GM23338 (cell line): Measurements from ENCODE around the gene ZDHHC13. TPM values are rescaled to one million over a fixed set of nuclear protein-coding genes. Genes with fewer than 3 reads are reported as not detected.

Experiments
- ATAC-seq: fragments of 200-7000 bp; cut with Tn5 transposase; 3 replicates; pipeline ENCODE4 v1.9.1; 2020
- DNase-seq: peaks from one replicate; pipeline ENCODE4 v3.0.0-alpha.2; 2015; ENCODE audit warnings: low spot score
- H2AFZ ChIP-seq: fragments of 200-600 bp; sonication (generic); 2 replicates; pipeline ENCODE4 v1.8.0; 2016; ENCODE audit warnings: antibody characterized with exemption, mild to moderate bottlenecking, moderate library complexity
- H3F3A ChIP-seq: fragments of 200-600 bp; sonication (generic); replicated peaks from 2 replicates; pipeline ENCODE4 v1.8.0; 2017; ENCODE audit warnings: antibody characterized with exemption, mixed run types, low read depth
- H3K27ac ChIP-seq: fragments of 200-600 bp; sonication (generic); 2 replicates; pipeline ENCODE4 v1.6.1; 2016; ENCODE audit warnings: low read depth
- H3K27me3 ChIP-seq: fragments of 200-600 bp; sonication (generic); 2 replicates; pipeline ENCODE4 v1.8.0; 2016; ENCODE audit warnings: mild to moderate bottlenecking, mixed run types, moderate library complexity; ENCODE audit not compliant: insufficient read depth
- H3K36me3 ChIP-seq: fragments of 200-600 bp; sonication (generic); 2 replicates; pipeline ENCODE4 v1.8.0; 2016; ENCODE audit warnings: mild to moderate bottlenecking; ENCODE audit not compliant: insufficient read depth
- H3K4me1 ChIP-seq: fragments of 200-600 bp; sonication (generic); 2 replicates; pipeline ENCODE4 v1.8.0; 2016; ENCODE audit warnings: mild to moderate bottlenecking, moderate library complexity; ENCODE audit not compliant: insufficient read depth
- H3K4me2 ChIP-seq: fragments of 200-600 bp; sonication (generic); 2 replicates; pipeline ENCODE4 v1.7.1; 2017; ENCODE audit warnings: mixed run types
- H3K4me3 ChIP-seq: fragments of 200-600 bp; sonication (generic); 2 replicates; pipeline ENCODE4 v1.6.1; 2016; ENCODE audit warnings: mixed run types
- H3K79me2 ChIP-seq: fragments of 200-600 bp; sonication (generic); replicated peaks from 2 replicates; pipeline ENCODE4 v1.8.0; 2017; ENCODE audit warnings: mild to moderate bottlenecking; ENCODE audit not compliant: insufficient read depth
- H3K9me2 ChIP-seq: fragments of 200-600 bp; sonication (generic); 2 replicates; pipeline ENCODE4 v1.8.0; 2017; ENCODE audit not compliant: insufficient read depth
- H4K20me1 ChIP-seq: fragments of 200-600 bp; sonication (generic); replicated peaks from 2 replicates; pipeline ENCODE4 v1.8.0; 2017; ENCODE audit warnings: mild to moderate bottlenecking; ENCODE audit not compliant: insufficient read depth
- H3K27ac Mint-ChIP-seq: 2 replicates; pipeline ENCODE4 v1.8.0; 2020; ENCODE audit warnings: inconsistent platforms, mild to moderate bottlenecking, moderate library complexity, mixed read lengths
- H3K27me3 Mint-ChIP-seq: 3 replicates; pipeline ENCODE4 v1.8.0; 2022; ENCODE audit warnings: low read depth, mild to moderate bottlenecking, moderate library complexity, mixed read lengths, inconsistent platforms; ENCODE audit not compliant: insufficient read depth, poor library complexity
- H3K36me3 Mint-ChIP-seq: 3 replicates; pipeline ENCODE4 v1.8.0; 2021; ENCODE audit warnings: low read depth, mild to moderate bottlenecking, inconsistent platforms, moderate library complexity, mixed read lengths
- H3K4me1 Mint-ChIP-seq: 3 replicates; pipeline ENCODE4 v1.8.0; 2020; ENCODE audit warnings: mild to moderate bottlenecking, inconsistent platforms, mixed read lengths
- H3K4me3 Mint-ChIP-seq: 3 replicates; pipeline ENCODE4 v1.8.0; 2021; ENCODE audit warnings: moderate library complexity, mild to moderate bottlenecking, inconsistent platforms, mixed read lengths
- H3K9me3 Mint-ChIP-seq: 3 replicates; pipeline ENCODE4 v1.8.0; 2020; ENCODE audit warnings: moderate library complexity, mild to moderate bottlenecking, inconsistent platforms, mixed read lengths
- CREB1 ChIP-seq: fragments of 250-450 bp; sonication (Bioruptor Pico); IDR thresholded peaks from 2 replicates; pipeline ENCODE4 v1.5.0; 2020; ENCODE audit warnings: low read depth, mild to moderate bottlenecking, moderate library complexity
- CTCF ChIP-seq, 2 experiments: fragments of 200-600 bp in 1 of 2; sonication (generic) in 1 of 2; conservative IDR thresholded peaks; 2 replicates each; pipeline versions ENCODE4 v1.5.1 to v1.6.1; 2016 to 2017; ENCODE audit warnings: antibody characterized with exemption in 2 of 2, low read depth in 2 of 2, mild to moderate bottlenecking in 2 of 2, moderate library complexity in 1 of 2
- ETS1 ChIP-seq: IDR thresholded peaks from 2 replicates; pipeline ENCODE4 v1.6.1; 2016; ENCODE audit warnings: antibody characterized with exemption
- EZH2 ChIP-seq: fragments of 200-600 bp; sonication (generic); IDR thresholded peaks from one replicate; pipeline ENCODE4 v1.8.0; 2017; ENCODE audit warnings: antibody characterized with exemption, mild to moderate bottlenecking, low read depth; ENCODE audit not compliant: unreplicated experiment
- JUNB ChIP-seq: IDR thresholded peaks from one replicate; pipeline ENCODE4 v1.6.1; 2016; ENCODE audit warnings: antibody characterized with exemption; ENCODE audit not compliant: unreplicated experiment
- NANOG ChIP-seq: IDR thresholded peaks from 2 replicates; pipeline ENCODE4 v1.6.1; 2016; ENCODE audit warnings: antibody characterized with exemption, borderline replicate concordance
- POLR2AphosphoS5 ChIP-seq: IDR thresholded peaks from 2 replicates; pipeline ENCODE4 v1.6.1; 2016; ENCODE audit warnings: antibody characterized with exemption, low read depth
- STAT1 ChIP-seq: IDR thresholded peaks from one replicate; pipeline ENCODE4 v1.6.1; 2016; ENCODE audit warnings: antibody characterized with exemption; ENCODE audit not compliant: unreplicated experiment
- ZNF114 ChIP-seq: fragments of 250-450 bp; sonication (Bioruptor Pico); IDR thresholded peaks from 2 replicates; pipeline ENCODE4 v1.5.0; 2020; ENCODE audit warnings: mild to moderate bottlenecking, moderate library complexity
- ZNF331 ChIP-seq: fragments of 250-450 bp; sonication (Bioruptor Pico); IDR thresholded peaks from 2 replicates; pipeline ENCODE4 v1.5.0; 2020; ENCODE audit warnings: low read depth, mild to moderate bottlenecking, moderate library complexity
- ZNF462 ChIP-seq: fragments of 250-450 bp; sonication (Bioruptor Pico); IDR thresholded peaks from 2 replicates; pipeline ENCODE4 v1.5.0; 2020; ENCODE audit warnings: mild to moderate bottlenecking, moderate library complexity
- polyA plus RNA-seq: library from polyadenylated mRNA; unstranded; fragments of >200 nt; fragmentation: Nextera tagmentation; extraction: Ambion mirVana; gene quantifications from 2 replicates; pipeline ENCODE4 v1.2.1, GENCODE V29; 2016
- total RNA-seq: library from RNA; depleted of rRNA; stranded (reverse); fragments of >200 nt; shearing (Covaris generic); gene quantifications from 2 replicates; pipeline ENCODE4 v1.2.3, GENCODE V29; 2014
- TF ChIP-seq, protein P1 (sequence below): IDR thresholded peaks from one replicate; pipeline ENCODE4 v1.6.1; 2018; ENCODE audit warnings: antibody characterized with exemption; ENCODE audit not compliant: unreplicated experiment

Gene ZDHHC13
- total and polyA plus RNA-seq, 2 experiments from 2014 or later: 21.0 to 27.7 TPM

DNA sequence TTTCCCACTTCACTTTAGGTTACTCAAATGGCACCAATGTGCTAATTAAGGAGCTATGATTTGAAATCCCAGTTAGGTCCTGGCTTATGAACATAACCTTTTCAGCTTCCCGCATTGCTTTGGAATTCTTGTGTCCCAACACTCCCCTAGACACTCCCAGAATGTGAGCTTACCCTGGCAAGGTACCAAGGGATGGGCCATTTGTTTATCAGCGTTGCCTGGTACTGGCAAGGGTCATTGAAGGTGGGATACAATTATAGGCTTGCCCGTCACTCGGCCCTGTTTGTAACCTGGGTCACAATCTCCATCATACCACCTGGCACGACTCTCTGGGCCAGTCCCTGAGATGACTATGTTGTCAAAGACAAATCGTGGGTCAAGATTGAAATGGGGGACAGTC lies 79.5 kb downstream of the ZDHHC13 start:
- Mint-ChIP-seq H3K9me3 (no peaks in the 10 kb centered on the region; the same call in 2 of the 3 replicates), H3K27me3 (no peaks in the 10 kb centered on the region), H3K36me3 (no peaks in the 10 kb centered on the region), H3K27ac (no peak overlapping the region), H3K4me1 (peaks cover 2% of the 10 kb centered on the region; the same call in 1 of the 3 replicates), H3K4me3 (no peak overlapping the region)
- Histone ChIP-seq H3K4me1 (no peaks in the 10 kb centered on the region), H3K27ac (no peak overlapping the region), H2AFZ (no peak overlapping the region), H3K4me2 (no peak overlapping the region), H3K9me2 (no peaks in the 10 kb centered on the region), H3K79me2 (no peaks in the 10 kb centered on the region), H3K4me3 (no peak overlapping the region), H4K20me1 (no peaks in the 10 kb centered on the region), H3K36me3 (0 out of 2 replicates have a peak, but pooled peaks cover 3% of the 10 kb centered on the region), H3F3A (no peaks in the 10 kb centered on the region), H3K27me3 (no peaks in the 10 kb centered on the region)
- ATAC-seq (no peak), DNase-seq (no peak)
- TF ChIP-seq CTCF (conservative IDR thresholded peaks at IDR 0.05; ENCODE audit: low read depth in 2 of 2): no peak
- TF ChIP-seq NANOG: no peak
- no peak for TF ChIP-seq ZNF331
- TF ChIP-seq, protein P1, sequence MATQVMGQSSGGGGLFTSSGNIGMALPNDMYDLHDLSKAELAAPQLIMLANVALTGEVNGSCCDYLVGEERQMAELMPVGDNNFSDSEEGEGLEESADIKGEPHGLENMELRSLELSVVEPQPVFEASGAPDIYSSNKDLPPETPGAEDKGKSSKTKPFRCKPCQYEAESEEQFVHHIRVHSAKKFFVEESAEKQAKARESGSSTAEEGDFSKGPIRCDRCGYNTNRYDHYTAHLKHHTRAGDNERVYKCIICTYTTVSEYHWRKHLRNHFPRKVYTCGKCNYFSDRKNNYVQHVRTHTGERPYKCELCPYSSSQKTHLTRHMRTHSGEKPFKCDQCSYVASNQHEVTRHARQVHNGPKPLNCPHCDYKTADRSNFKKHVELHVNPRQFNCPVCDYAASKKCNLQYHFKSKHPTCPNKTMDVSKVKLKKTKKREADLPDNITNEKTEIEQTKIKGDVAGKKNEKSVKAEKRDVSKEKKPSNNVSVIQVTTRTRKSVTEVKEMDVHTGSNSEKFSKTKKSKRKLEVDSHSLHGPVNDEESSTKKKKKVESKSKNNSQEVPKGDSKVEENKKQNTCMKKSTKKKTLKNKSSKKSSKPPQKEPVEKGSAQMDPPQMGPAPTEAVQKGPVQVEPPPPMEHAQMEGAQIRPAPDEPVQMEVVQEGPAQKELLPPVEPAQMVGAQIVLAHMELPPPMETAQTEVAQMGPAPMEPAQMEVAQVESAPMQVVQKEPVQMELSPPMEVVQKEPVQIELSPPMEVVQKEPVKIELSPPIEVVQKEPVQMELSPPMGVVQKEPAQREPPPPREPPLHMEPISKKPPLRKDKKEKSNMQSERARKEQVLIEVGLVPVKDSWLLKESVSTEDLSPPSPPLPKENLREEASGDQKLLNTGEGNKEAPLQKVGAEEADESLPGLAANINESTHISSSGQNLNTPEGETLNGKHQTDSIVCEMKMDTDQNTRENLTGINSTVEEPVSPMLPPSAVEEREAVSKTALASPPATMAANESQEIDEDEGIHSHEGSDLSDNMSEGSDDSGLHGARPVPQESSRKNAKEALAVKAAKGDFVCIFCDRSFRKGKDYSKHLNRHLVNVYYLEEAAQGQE: no peak
- no peak for TF ChIP-seq ETS1
- TF ChIP-seq ZNF462 (CRISPR knock-in tag): no peak
- no peak for TF ChIP-seq ZNF114 (CRISPR knock-in tag)
- TF ChIP-seq EZH2: no peak
- no peak for TF ChIP-seq POLR2AphosphoS5
- no peak for TF ChIP-seq JUNB
- TF ChIP-seq CREB1 (CRISPR knock-in tag): no peak
- no peak for TF ChIP-seq STAT1
